Measurements from ENCODE around the gene DHX57.
"Not testable (repeated sequence)": the region's sequence is repeated elsewhere in the genome, so short reads cannot be mapped to it uniquely, and the experiment has no call there.

Gene DHX57

GRCh38 chr2:38862476-38862875 lies 13.3 kb downstream of the DHX57 start:
- no peak for DNase-seq

DNA sequence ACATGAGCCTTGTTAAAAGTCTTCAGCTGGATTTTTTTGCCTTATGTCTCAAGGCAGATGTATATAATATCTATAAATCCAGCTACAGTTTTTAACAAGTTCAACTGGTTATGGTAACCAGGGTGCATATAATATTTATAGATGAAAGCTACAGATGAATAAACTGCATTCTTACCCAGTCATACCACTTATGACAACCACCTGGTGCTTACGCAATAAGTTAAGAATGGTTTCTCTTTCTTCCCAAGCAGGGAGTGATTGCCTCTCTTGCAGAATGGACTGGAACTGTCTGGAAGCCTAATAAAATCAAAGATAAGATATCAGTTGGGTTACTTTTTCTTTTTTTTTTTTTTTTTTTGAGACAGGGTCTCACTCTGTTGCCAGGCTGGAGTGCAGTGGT lies 19.6 kb downstream of the DHX57 start:
- DNase-seq: no peak

- DNase-seq: no peak
Measured at GRCh38 chr2:38850045-38850444, 25.7 kb downstream of the DHX57 start.

- no peak for DNase-seq
Measured at GRCh38 chr2:38836791-38837190, 38.9 kb downstream of the DHX57 start.

GRCh38 chr2:38835990-38836389 lies 39.7 kb downstream of the DHX57 start:
- DNase-seq: no peak

- no peak for DNase-seq
Measured at GRCh38 chr2:38835015-38835601, 40.6 kb downstream of the DHX57 start.

DNA sequence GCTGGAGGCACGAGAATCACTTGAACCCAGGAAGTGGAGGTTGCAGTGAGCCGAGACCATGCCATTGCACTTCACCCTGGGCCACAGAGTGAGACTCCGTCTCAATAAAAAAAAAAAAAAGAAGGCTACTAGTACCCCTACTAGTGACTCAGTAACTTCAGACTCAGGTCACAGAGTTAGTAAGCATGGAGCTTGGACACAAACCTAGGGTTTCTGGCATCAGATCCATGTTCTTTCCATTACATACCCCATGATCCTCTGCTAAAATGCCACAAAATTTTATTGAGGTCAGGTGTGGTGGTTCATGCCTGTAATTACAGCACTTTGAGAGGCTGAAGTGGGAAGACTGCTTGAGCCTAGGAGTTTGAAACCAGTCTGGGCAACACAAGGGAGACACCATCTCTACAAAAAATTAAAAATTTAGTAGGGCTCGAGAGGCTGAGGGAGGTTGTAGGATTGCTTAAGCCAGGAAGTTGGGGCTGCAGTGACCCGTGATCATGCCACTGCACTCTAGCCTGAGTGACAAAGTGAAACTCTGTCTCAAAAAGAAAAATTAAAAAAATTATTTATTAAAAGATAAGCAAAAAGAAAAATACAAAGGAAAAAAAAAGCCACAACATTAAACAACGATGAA lies 45.1 kb downstream of the DHX57 start:
- peak; percentile 17 for DNase-seq

DNA sequence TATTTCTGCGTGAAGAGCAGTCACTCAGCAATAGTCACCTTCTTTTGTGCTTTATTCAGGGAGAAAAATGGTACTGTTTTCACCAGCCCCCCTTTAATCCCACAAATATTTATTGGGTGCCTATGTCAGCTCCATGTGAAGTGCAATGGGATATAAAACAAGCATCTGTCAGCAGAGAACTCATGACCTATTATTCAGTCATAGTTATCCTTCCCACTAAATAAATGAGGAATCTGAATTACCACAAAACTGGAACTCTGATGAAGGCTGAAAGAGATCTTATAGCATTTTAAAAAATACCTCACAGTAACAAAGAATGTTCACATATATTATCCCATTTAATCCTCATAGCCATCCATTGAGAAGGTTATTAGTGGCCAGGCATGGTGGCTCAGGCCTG lies 45.8 kb downstream of the DHX57 start:
- DNase-seq: no peak

- DNase-seq: no peak
Measured at GRCh38 chr2:38828460-38828859, 47.3 kb downstream of the DHX57 start.

GRCh38 chr2:38827539-38828145 lies 48.1 kb downstream of the DHX57 start:
- DNase-seq: not testable (repeated sequence)

DNA sequence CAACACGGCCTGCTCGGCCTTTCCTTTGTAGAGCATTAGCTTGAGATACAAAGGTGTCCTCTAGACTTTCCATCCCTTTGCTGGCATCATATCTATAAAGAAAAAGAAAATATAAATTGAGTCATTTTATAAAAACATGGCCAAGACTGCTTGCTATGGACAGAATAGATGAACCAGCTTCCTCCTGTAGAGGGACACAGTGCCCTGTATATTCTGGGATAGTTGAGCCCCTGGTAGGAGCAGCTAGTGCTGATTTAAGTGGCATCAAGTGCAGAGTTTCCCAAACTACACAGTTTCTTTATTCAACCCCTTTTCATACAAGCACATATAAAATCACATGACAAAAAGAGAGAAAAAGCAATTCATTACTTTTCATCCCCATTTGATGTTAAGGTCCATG lies 49.8 kb downstream of the DHX57 start:
- DNase-seq: no peak

DNA sequence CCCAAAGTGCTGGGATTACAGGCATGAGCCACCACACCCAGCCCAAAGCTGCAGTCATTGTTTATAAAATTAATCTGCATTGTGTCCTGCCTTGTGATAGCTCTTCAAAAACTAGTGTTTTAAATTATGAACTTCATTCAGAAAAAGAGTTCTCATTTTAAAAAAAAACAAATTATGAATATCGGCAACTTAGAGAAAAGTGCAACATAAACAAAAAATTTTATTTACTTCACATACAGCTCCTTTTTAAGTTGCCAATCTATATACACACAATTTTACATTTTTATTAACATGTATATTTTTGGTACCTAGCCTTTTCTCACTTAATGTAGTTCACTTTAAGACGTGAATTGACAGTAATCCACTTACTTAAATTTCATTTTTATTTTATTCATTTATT lies 50.8 kb downstream of the DHX57 start:
- no peak for DNase-seq

- DNase-seq: no peak
Measured at GRCh38 chr2:38823386-38823785, 52.3 kb downstream of the DHX57 start.

DNA sequence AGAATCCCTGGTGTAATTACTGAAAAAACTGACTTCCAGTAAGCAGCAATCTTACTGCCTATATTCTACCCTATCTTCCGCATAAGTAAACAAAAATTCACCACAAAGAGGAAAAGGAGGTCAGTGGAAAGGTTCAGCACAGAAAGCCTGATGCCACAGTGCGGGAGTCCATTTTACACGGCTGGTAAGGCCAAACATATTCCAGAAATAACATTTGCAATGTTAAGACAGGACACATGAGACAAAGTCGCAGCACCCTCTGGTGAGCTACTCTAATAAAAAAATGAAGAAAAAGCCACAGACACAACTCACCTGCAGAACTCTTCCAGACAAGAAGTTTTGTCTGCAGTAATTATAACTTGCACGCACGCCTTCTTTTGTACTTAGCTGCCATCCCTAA lies 57.2 kb downstream of the DHX57 start:
- no peak for DNase-seq

DNA sequence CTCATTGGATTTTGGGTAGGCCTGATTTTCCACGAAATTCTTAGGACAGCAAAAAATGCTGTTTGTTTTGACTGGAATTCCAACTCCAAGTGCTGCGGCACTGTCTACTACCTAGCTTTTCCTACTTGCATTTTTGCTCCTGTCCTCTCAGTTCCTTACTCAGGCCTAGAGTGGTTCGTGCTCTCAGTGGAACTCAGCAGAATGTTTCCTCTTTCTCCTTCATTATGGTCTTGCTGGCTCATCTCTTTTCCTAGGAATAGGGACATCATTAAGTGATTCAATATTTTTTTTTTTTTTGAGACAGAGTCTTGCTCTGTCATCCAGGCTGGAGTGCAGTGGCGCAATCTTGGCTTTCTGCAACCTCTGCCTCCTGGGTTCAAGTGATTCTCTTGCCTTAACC lies 59.8 kb downstream of the DHX57 start:
- DNase-seq: no peak

GRCh38 chr2:38810488-38810887 lies 65.2 kb downstream of the DHX57 start:
- no peak for DNase-seq

GRCh38 chr2:38808677-38809076 lies 67.1 kb downstream of the DHX57 start:
- no peak for DNase-seq

GRCh38 chr2:38806733-38807059 lies 69.0 kb downstream of the DHX57 start:
- DNase-seq: no peak

DNA sequence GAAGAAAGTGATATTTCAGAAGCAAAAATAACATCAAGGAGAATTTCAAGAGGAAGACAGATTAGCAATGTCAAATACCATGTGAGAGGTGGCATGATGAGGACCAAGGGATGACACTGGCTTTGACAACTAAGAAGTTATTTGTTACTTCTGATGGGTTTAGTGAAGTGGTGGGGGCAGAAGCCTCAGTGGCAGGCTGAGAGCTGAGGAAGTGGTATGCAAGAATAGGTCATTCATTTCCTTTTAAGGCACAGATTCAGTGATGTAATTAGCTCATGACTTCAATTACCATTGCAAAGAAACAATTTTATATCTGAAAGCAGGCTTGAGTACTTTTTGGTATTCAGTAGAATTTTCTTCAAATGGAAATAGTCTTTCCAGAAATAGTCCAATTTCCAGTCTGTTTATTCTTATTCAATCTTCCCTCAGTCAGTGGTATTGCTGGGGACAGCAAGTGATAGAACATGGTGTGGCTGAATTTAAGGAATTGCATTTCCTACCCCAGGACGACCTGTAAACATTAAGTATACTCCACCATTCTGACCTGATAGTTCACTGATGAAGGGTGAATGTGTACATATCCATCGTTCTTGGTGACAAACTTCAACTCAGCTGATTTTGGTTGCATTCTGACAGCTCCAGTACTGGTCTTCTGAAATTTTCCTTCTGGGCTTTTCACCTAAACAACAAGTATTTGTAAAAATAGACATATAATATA lies 69.6 kb downstream of the DHX57 start:
- DNase-seq: no peak

DNA sequence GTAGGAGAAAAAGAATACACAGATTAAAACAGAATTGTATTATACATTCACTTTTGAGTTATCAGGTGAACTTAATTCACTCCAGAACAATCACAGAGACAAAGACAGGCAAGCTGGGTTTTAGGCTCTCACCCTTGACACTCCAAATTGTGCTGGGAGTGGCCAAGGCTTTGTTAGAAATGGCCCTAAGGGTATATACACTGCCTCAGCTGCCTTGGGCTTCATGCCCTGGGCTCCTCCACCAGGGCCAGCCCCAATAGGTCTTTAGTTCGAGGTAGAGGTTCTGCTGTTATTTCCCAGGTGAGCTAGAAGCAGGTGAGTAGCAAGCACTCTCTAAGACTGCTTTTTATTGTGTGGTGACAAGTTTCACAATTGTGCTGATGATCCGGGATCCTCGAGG lies 77.8 kb downstream of the DHX57 start:
- DNase-seq: no peak

GRCh38 chr2:38797250-38797676 lies 78.5 kb downstream of the DHX57 start:
- no peak for DNase-seq

GRCh38 chr2:38795016-38795415 lies 80.7 kb downstream of the DHX57 start:
- not testable (repeated sequence) for DNase-seq

DNA sequence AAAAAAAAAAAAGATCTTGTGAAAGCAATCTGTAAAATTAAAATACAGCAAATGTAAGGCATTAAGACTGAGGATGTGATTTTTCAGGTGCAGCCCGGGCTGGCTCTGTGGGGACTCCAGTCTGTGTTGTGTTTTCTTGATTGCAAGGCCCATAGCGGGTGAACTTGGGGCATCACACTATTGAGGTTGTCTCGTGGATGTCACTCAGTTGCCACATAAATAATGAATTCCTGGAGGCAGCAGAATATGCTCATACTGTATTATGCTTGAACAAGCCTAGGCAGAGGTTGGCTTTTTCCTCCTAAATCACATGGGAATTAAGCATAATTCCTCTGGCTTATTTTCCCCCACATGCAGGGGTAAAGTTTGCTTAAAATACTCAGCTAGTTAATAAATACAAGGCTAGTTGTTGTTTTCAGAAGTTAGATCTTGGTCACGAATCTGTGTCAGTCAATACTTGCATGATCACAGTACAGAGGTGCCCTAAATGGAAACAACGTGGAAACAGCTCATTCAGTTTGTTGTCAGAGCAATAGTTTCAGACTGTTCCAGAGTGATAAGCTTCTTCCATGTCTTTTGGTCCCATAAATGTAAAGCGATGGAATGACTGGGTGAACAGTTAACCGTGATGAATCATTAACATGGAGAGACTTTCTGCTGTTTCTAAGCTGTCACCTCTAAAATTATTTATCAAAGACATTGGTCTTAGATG lies 81.3 kb downstream of the DHX57 start:
- DNase-seq: no peak

DNA sequence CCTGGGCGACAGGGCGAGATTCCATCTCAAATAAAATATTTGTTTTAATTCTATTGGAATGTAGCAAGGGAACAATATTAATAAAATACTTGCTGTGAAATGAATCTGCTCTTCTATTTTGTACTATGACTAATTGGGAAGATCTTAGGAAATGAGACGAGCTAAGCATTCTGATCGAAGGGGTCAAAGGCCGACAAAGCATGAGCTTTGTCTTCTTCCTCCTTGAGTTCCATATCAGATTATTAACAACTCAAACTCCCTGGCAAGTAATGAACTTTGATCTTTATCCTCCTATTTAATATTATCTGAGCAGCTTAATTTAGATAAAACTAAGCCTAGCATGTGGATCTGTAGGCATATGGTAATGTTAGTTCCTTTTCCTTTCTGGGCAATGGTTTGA lies 82.2 kb downstream of the DHX57 start:
- no peak for DNase-seq
